ENCODE measurements around the gene TGFBR3. TPM values are rescaled to one million over a fixed set of nuclear protein-coding genes. Genes with fewer than 3 reads are reported as not detected.
A peak's percentile ranks its signal among the peaks of the same experiment; 100 is the strongest.

Gene TGFBR3
- total and polyA plus RNA-seq, 9 of the 15 experiments (the other 6 are each of a cell fraction or from before 2014, with no cell fraction given) = 3.6 to 32.4 (median 15.6) TPM

GRCh38 chr1:91716339-91716738 is 169.6 kb downstream of the TGFBR3 start (continued):
- TF ChIP-seq PRDM10 (IDR thresholded peaks at IDR 0.05; ENCODE audit: partially characterized antibody) (peak; percentile 73), EP300 (IDR thresholded peaks at IDR 0.05; ENCODE audit: low read length) (peak; percentile 83), SOX6 (IDR thresholded peaks at IDR 0.05) (peak; percentile 62; the same call in 1 of the 2 replicates), ZNF696 (CRISPR knock-in tag; conservative IDR thresholded peaks at IDR 0.05) (no peak), DDX20 (tag; IDR thresholded peaks at IDR 0.05; ENCODE audit: low read depth) (no peak), ZNF699 (CRISPR knock-in tag; IDR thresholded peaks at IDR 0.05; ENCODE audit: insufficient replicate concordance) (no peak), ELK1 (CRISPR knock-in tag; IDR thresholded peaks at IDR 0.05) (no peak), KLF1 (tag; IDR thresholded peaks at IDR 0.05) (no peak), RAD21 (CRISPR knock-in tag; conservative IDR thresholded peaks at IDR 0.05 in 1 of 2, IDR thresholded peaks at IDR 0.05 in 1 of 2) (peak in 1 of 2 experiments; percentile 22; a peak in 1 of 4 replicates), FOXM1 (IDR thresholded peaks at IDR 0.05; ENCODE audit: low read depth) (no peak), FOXM1 (CRISPR knock-in tag; IDR thresholded peaks at IDR 0.05; ENCODE audit: low read depth) (no peak), ARHGAP35 (IDR thresholded peaks at IDR 0.05; ENCODE audit: partially characterized antibody) (no peak), CHD7 (IDR thresholded peaks at IDR 0.05; ENCODE audit: low read depth, low read length) (no peak)
